Keratinocyte (primary cell): ENCODE measurements around the gene SCFD2. TPM values are rescaled to one million over a fixed set of nuclear protein-coding genes. Genes with fewer than 3 reads are reported as not detected.

Source experiments
- DNase-seq: peaks from one replicate; pipeline ENCODE4 v3.0.0-alpha.2; 2011; ENCODE audit warnings: low read depth, missing footprints, low spot score
- FAIRE-seq: peaks from 2 replicates; lab custom pipeline; 2011; peaks lifted over from hg19 to GRCh38; lab: Jason Lieb, UNC
- H2AFZ ChIP-seq: 2 replicates; pipeline ENCODE4 v1.6.0; 2012; ENCODE audit warnings: low read length, control low read depth, inconsistent platforms; ENCODE audit not compliant: control insufficient read depth
- H3K27ac ChIP-seq: 2 replicates; pipeline ENCODE4 v1.5.1; 2011; ENCODE audit warnings: low read length; ENCODE audit not compliant: control insufficient read depth, insufficient read depth
- H3K27me3 ChIP-seq: 3 replicates; pipeline ENCODE4 v1.6.0; 2011; ENCODE audit warnings: low read length; ENCODE audit not compliant: control insufficient read depth, insufficient read depth; ENCODE audit errors: extremely low read depth
- H3K36me3 ChIP-seq, 2 experiments: 2 replicates in 1 of 2; 3 replicates in 1 of 2; pipeline ENCODE4 v1.5.1; 2011; ENCODE audit warnings: low read length in 2 of 2, mild to moderate bottlenecking in 1 of 2; ENCODE audit not compliant: control insufficient read depth in 2 of 2, insufficient read depth in 2 of 2; ENCODE audit errors: extremely low read depth in 1 of 2
- H3K4me1 ChIP-seq: 3 replicates; pipeline ENCODE4 v1.5.1; 2011; ENCODE audit warnings: low read length; ENCODE audit not compliant: control insufficient read depth, insufficient read depth; ENCODE audit errors: extremely low read depth
- H3K4me2 ChIP-seq: 3 replicates; pipeline ENCODE4 v1.6.0; 2011; ENCODE audit warnings: low read depth, low read length; ENCODE audit not compliant: control insufficient read depth, insufficient read depth; ENCODE audit errors: extremely low read depth
- H3K4me3 ChIP-seq, 3 experiments: fragments of 200-600 bp in 1 of 3; sonication (generic) in 1 of 3; 2 replicates in 2 of 3; 3 replicates in 1 of 3; pipeline ENCODE4 v1.5.1; 2011 to 2016; ENCODE audit warnings: low read length in 3 of 3, mild to moderate bottlenecking in 3 of 3, control low read depth in 2 of 3, inconsistent platforms in 1 of 3, low read depth in 1 of 3, mixed read lengths in 1 of 3, mixed run types in 1 of 3, moderate library complexity in 1 of 3; ENCODE audit not compliant: control insufficient read depth in 2 of 3, insufficient read depth in 2 of 3; ENCODE audit errors: extremely low read depth in 1 of 3
- H3K79me2 ChIP-seq: 2 replicates; pipeline ENCODE4 v1.6.0; 2012; ENCODE audit warnings: low read length; ENCODE audit not compliant: control insufficient read depth, insufficient read depth
- H3K9ac ChIP-seq: 3 replicates; pipeline ENCODE4 v1.6.0; 2011; ENCODE audit warnings: low read length; ENCODE audit not compliant: control insufficient read depth, insufficient read depth; ENCODE audit errors: extremely low read depth
- H3K9me1 ChIP-seq: 3 replicates; pipeline ENCODE4 v1.6.0; 2011; ENCODE audit warnings: low read length; ENCODE audit not compliant: control insufficient read depth, insufficient read depth; ENCODE audit errors: extremely low read depth
- H3K9me3 ChIP-seq: 2 replicates; pipeline ENCODE4 v1.5.1; 2012; ENCODE audit warnings: low read depth, low read length; ENCODE audit not compliant: control insufficient read depth
- H4K20me1 ChIP-seq: 3 replicates; pipeline ENCODE4 v1.6.0; 2011; ENCODE audit warnings: low read length; ENCODE audit not compliant: control insufficient read depth, insufficient read depth; ENCODE audit errors: extremely low read depth
- CTCF ChIP-seq, 3 experiments: IDR thresholded peaks in 1 of 3; conservative IDR thresholded peaks in 1 of 3; optimal IDR thresholded peaks in 1 of 3; 2 replicates in 2 of 3; 3 replicates in 1 of 3; pipeline versions ENCODE3 to v1.5.1; 2011; ENCODE audit warnings: low read length in 3 of 3, mild to moderate bottlenecking in 3 of 3, moderate library complexity in 2 of 3, control low read depth in 1 of 3, inconsistent platforms in 1 of 3; ENCODE audit not compliant: insufficient read depth in 2 of 3; ENCODE audit errors: extremely low read depth in 1 of 3
- EZH2 ChIP-seq: IDR thresholded peaks from one replicate; pipeline ENCODE4 v1.6.1; 2012; ENCODE audit warnings: inconsistent platforms, mild to moderate bottlenecking, low read length, moderate library complexity
- dilution Hi-C: fragments of 300-500 bp; cut with MboI; formaldehyde crosslinking; loops from one replicate; pipeline ENCODE4 v1.7.0; 2020; ENCODE audit warnings: low sequenced_read_pairs; ENCODE audit not compliant: extremely low pct_ligation_motif_present
- polyA plus RNA-seq, 5 experiments: library from polyadenylated mRNA; depleted of rRNA in 3 of 5; stranded (reverse) in 3 of 5; stranded (forward) in 1 of 5; unstranded in 1 of 5; fragments of >200 nt; gene quantifications; 1 replicate in 1 of 5; 2 replicates in 3 of 5; 3 replicates in 1 of 5; pipeline versions ENCODE4 v1.2.1 to v1.2.3, GENCODE V29; 2011 to 2012; ENCODE audit warnings: missing spikeins in 2 of 5, low read depth in 1 of 5, low replicate concordance in 1 of 5

SCFD2 gene
- polyA plus RNA-seq, 1 donor (not counting 4 experiments of a cell fraction or from before 2014, with no cell fraction given) = 13.9 TPM

DNA sequence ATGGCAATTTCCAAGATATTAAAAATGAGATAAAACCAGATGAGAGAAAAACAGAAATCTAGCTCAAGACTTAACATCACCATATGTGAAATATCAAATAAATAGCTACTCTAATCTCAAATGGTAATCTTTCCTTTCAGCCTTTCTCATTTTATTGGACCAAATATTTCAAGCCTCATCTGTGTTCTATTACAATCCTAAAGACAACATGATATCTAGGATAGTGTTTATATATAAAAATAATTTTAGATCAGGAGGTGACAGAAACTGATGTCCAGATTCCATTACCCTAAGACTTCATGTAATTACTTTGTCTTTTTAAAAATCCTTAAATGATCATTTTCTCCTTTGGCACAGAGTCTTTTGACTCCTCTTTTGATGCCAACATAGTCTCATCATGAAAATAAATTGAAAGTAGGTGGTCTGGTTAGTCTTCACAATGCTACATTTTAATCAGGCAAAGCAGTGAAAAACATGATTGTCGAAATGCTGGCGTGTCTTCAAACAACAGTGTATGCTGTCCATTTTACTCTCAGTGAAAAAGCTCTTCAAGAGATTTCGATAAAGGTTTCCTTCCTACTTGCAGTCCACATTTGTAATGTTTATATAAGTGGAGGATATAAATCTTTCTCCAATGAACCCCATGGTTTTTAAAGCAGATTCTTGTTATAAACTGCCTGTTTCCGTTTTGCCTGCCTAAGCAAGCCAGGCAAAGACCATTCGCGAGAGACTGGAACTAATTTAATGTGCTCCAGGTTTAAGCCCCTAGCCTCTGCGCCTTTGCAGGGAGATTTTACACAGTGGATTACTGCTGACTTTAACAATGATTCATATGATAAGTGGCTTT, 169.8 kb downstream of the SCFD2 start:
- TF ChIP-seq EZH2 (no peak), CTCF (optimal IDR thresholded peaks at IDR 0.05 in 1 of 3, IDR thresholded peaks at IDR 0.05 in 1 of 3, conservative IDR thresholded peaks at IDR 0.05 in 1 of 3; ENCODE audit: extremely low read depth in 1 of 3, insufficient read depth in 2 of 3, low read length in 3 of 3) (no peak)
- Histone ChIP-seq H3K9ac (no peak overlapping the region), H3K4me2 (no peak overlapping the region)

DNA sequence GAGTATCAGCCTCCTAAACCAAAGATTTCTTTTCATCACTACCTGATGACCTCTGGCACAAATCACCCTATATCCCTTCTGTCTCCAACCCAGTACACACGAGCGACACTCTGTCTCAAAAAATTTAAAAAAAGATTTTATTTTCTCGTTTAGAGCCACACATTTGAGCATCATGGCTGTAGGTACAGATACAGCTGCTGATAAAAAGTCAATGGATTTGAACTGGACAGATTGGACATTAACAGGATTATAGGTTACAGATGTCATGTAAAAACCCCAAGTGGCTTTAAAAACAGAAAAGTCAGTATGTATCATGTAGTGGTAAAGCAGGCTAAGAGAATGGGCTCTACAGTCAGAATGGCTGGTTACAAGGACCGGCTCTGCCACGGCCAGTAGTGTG, 171.1 kb downstream of the SCFD2 start:
- Histone ChIP-seq H3K4me2 (no peak overlapping the region), H4K20me1 (no peaks in the 10 kb centered on the region), H3K9ac (no peak overlapping the region), H3K79me2 (no peaks in the 10 kb centered on the region), H2AFZ (no peak overlapping the region), H3K36me3 (no peaks in the 10 kb centered on the region), H3K9me1 (no peaks in the 10 kb centered on the region), H3K27ac (no peak overlapping the region), H3K27me3 (no peaks in the 10 kb centered on the region), H3K4me3 (no peak overlapping the region), H3K9me3 (no peaks in the 10 kb centered on the region), H3K4me1 (no peaks in the 10 kb centered on the region)
- dilution Hi-C loops = no loop called here
- FAIRE-seq (no peak), DNase-seq (no peak)
- TF ChIP-seq CTCF (optimal IDR thresholded peaks at IDR 0.05 in 1 of 3, IDR thresholded peaks at IDR 0.05 in 1 of 3, conservative IDR thresholded peaks at IDR 0.05 in 1 of 3; ENCODE audit: extremely low read depth in 1 of 3, insufficient read depth in 2 of 3, low read length in 3 of 3) = no peak
- TF ChIP-seq EZH2 = no peak

More for the DNA sequence above, 169.8 kb downstream of the SCFD2 start:
- FAIRE-seq (no peak), DNase-seq (no peak)
- H3K9me3 ChIP-seq = no peaks in the 10 kb centered on the region
- no peak overlapping the region for H3K27ac ChIP-seq
- no peak overlapping the region for H3K4me3 ChIP-seq
- H3K79me2 ChIP-seq = no peaks in the 10 kb centered on the region
- no peaks in the 10 kb centered on the region for H3K27me3 ChIP-seq
- no peaks in the 10 kb centered on the region for H3K36me3 ChIP-seq
- no peaks in the 10 kb centered on the region for H3K9me1 ChIP-seq
- H4K20me1 ChIP-seq = no peaks in the 10 kb centered on the region
- H3K4me1 ChIP-seq = no peaks in the 10 kb centered on the region
- dilution Hi-C loops = no loop called here
- H2AFZ ChIP-seq = no peak overlapping the region
